CD4-positive, alpha-beta T cell treated with Interleukin-4 for 4 hours (primary cell): ENCODE data around the gene FERMT1.
"Not testable (repeated sequence)": the region's sequence is repeated elsewhere in the genome, so short reads cannot be mapped to it uniquely, and the experiment has no call there.

Experiments
- DNase-seq: peaks from one replicate; pipeline ENCODE4 v3.0.0-alpha.2; 2020

FERMT1 gene

GRCh38 chr20:6115221-6115895, 7.5 kb downstream of the FERMT1 start:
- DNase-seq: no peak

DNA sequence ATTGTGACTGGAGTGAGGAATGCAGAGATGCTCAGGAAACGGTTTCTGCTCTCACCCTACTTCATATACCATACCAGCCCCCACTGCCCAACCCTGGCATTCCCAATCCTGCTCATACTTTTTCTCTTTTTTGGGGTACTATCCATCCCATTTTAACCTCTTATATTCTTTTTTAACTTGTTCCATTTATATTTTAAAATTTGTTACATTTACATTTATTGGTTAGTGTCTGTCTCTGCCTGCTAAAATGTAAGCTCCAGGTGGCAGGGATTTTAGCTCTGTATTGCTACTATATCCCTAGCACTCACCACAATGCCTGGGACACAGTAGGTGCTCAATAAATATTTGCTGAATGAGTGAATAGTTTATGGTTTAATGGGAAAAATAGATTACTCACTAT, 8.1 kb downstream of the FERMT1 start:
- no peak for DNase-seq

DNA sequence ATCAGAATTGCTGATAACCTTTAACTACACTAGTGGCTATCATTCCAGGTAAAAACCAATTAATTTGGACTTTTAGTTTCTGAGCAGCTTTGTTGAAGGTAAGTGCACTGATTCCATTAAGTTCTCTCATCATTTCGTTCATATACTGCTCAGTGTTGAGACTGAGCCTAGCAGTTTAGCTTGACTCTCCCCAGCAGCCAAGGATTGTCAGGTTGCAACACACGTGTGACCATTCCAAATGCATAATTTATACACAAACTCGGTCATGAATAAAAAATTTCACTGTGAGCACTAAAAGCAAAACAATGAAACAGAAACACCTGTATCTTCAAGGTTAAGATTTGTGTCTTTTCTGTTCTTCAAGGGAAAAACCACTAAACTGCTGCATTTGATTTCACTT, 8.9 kb downstream of the FERMT1 start:
- no peak for DNase-seq

DNA sequence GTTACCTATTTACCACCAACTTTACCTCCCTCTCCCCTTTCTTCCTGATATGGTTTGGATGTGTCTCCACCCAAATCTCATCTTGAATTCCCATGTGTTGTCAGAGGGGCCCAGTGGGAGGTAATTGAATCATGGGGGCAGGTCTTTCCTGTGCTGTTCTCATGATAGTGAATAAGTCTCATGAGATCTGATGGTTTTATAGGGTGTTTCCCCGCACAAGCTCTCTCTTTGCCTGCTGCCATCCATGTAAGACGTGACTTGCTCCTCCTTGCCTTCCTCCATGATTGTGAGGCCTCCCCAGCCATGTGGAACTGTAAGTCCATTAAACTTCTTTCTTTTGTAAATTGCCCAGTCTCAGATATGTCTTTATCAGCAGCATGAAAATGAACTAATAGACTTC, 9.9 kb downstream of the FERMT1 start:
- DNase-seq: not testable (repeated sequence)

DNA sequence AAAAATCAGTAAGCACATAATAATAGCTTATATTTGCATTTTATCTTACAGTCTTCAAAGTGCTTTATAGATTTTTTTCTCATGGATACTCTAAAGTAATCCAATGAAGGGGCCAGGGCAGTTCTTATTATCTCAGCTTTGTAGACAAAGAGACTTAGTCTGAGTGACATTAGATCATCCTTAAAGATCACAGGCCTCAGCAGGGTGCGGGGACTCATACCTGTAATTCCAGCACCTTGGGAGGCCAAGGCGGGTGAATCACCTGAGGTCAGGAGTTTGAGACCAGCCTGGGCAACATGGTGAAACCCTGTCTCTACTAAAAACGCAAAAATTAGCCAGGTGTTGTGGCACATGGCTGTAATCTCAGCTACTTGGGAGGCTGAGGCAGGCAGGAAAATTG, 14.5 kb downstream of the FERMT1 start:
- DNase-seq: no peak

- DNase-seq: no peak
These were observed 18.2 kb downstream of the FERMT1 start for GRCh38 chr20:6104493-6105188.

- DNase-seq: no peak
These were observed 19.5 kb downstream of the FERMT1 start for GRCh38 chr20:6103301-6103700.

- no peak for DNase-seq
These were observed 21.5 kb downstream of the FERMT1 start for GRCh38 chr20:6101346-6101745.

- DNase-seq: no peak
These were observed 22.6 kb downstream of the FERMT1 start for GRCh38 chr20:6100246-6100645.

DNA sequence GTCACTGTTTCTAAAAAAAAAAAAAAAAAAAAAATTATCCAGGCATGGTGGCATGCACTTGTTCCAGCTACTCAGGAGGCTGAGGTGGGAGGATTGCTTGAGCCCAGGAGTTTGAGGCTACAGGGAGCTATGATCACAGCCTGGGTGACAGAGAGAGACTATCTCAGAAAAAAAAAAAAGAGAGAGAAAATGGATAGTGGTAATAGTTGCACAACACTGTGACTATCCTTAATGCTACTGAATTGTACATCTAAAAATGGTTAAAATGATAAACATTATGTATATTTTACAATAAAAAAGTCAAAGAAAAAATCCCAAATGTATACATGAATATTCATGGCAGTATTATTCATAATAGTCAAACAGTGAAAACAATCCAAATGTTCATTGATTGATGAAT, 23.0 kb downstream of the FERMT1 start:
- no peak for DNase-seq

GRCh38 chr20:6095409-6095808, 27.4 kb downstream of the FERMT1 start:
- DNase-seq: no peak

DNA sequence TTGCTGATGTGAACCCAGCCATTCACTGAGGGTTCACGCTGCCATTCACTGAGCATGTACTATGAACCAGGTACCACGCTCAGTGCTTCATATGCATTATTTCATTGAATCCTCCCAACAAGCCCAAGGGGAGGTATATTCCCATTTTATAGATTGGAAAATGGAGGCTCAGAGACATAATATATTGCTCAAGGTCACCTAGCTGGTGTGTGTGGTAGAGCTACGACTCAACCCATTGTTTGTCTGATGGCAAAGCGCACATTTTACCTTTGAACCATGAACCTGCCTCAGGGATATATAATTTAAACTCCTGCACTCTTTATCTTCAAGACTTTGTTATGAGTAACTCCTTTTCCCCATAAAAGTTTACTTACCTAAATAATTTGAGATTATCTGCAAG, 28.3 kb downstream of the FERMT1 start:
- DNase-seq: no peak

GRCh38 chr20:6094063-6094462, 28.8 kb downstream of the FERMT1 start:
- no peak for DNase-seq

DNA sequence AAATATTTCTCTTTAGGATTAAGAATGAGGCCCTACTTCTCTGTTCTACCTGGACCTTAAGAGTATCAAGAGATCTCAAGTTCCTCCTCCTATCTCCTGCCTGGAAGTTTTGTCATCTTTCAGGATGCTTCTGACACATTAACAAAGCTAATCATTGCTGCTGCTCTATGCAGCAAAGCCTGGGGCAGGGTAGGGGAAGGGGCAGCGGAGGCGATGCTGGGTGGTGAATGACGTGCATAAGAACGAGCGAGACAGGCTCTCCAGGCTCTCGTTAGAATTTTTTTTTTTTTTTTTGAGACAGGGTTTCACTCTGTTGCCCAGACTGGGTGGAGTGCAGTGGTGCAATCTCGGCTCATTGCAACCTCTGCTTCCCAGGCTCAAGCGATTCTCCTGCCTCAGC, 31.2 kb downstream of the FERMT1 start:
- no peak for DNase-seq

- no peak for DNase-seq
These were observed 36.0 kb downstream of the FERMT1 start for GRCh38 chr20:6086868-6087267.

- DNase-seq: no peak
These were observed 38.9 kb downstream of the FERMT1 start for GRCh38 chr20:6083926-6084325.

DNA sequence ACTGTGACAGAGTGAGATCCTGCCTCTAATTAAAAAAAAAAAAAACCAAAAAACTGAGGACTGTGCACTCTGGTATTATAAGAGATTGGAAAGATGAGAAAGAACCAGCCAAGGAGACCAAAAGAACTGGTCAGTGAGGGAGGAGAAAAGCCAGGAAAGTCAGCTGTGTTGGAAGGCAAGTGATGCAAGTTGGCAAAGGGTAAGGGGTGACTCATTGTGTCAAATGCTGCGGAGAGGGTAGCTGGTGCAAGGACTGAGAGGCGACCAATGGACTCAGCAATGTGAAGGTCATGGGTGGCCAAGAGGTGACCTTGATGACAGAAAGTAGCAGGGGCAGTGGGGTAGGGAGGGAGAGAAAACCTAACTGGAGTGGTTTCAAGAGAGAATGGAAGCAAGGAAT, 41.6 kb downstream of the FERMT1 start:
- DNase-seq: no peak

DNA sequence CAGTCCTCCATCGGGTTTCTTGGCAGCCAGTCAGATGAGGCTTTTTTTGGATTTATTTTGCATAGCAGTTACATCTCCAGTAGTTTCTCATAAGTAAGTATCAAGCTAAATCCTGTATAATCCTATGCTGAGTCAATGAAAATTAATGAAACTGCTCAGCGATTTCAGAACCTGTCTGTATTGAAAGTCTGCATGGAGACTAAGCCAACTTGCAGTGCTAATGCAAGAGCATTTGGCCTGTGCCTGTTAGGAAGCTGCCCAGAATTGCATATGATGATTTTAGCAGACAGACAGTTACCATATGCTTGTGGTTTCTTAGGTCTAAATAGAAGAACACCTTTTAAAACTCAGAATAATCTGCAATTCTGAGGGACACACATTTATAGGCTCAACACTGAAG, 43.8 kb downstream of the FERMT1 start:
- DNase-seq: no peak

DNA sequence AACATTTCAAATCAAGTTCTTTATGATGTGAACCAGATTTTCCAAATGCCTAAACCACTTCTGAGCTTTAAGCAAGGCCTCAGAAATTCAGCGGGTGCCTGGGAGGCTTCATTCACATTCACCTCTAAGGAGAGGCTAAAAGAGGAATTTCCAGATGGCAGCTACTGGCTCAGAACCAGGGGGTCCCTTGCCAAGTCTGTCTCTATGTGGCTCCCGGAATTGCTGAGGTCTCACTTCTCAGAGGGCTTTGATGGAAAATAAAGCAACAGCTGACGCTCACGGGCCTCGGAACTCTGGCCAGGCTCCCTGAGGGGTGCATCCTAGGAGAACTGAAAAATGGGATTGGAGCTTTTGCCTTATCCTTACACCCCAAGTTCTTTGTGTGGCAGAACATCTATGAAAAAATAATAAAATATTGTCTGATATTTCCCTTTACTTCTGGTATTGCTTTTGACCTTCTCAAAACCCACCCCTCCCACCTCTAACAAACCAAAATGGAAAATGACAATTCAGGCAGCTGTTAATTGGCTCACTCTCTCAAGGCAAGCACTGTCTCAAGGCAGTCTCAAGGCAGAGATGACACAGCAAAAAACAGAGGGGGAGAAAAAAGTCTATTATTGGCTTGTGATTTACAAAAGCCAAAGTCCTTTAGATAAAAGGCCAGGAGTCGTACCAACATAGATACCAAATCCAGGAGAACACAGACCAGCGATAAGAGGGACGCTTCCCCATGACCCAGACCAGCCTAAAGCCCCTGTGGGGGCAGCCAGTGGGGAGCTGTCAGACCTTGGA, 47.2 kb downstream of the FERMT1 start:
- no peak for DNase-seq

GRCh38 chr20:6074784-6075183, 48.0 kb downstream of the FERMT1 start:
- no peak for DNase-seq

DNA sequence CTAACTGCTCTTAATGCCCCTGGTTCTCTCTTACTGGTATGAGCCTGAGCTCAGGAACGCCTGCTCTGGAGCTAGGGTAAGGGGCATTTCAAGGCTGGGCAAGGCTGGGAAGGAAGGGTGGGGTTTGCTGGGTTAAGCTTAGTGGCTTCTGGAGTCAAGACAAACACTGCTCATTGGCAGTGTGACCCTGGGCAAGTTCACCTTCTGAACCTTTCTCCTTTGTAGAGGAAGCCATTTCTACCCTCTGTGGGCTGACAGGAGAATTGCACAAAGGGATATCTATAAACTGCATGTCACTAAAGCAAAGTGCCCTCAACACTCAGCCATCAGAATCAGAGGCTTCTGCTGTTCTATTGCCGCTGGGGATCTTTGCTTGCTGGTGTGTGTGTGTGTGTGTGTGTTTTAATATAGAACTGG, 48.7 kb downstream of the FERMT1 start:
- DNase-seq: peak; percentile 3

- DNase-seq: no peak
These were observed 51.8 kb downstream of the FERMT1 start for GRCh38 chr20:6070829-6071695.

DNA sequence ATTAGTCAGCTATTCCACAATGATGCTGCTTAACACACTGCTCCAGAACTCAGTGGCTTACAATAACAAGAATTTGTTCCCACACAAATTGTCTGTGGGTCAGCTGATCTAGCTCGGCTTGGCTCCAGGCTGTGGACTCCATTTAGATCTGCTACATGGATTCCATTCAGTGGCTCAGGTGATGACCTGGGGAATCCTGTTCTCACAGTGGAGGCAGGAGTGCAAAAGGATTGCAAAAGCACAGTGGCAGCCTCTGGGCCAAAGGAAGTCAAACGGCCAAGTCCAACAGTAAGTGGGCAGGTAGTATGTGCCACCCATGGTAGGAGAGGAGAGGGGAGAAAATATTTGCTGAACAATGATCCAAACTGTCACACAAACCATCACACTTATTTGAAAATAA, 53.2 kb downstream of the FERMT1 start:
- DNase-seq: no peak
